K562 treated with DMSO at 1 percent for 12 hours (cell line): ENCODE data around the gene ZNF398. TPM values are rescaled to one million over a fixed set of nuclear protein-coding genes. Genes with fewer than 3 reads are reported as not detected.

Experiments
- total RNA-seq: library from RNA; unstranded; fragments of 300-600 nt; gene quantifications from 2 replicates; pipeline ENCODE4 v1.2.3, GENCODE V29; 2022; ENCODE audit not compliant: insufficient read depth

The ZNF398 gene, protein sequence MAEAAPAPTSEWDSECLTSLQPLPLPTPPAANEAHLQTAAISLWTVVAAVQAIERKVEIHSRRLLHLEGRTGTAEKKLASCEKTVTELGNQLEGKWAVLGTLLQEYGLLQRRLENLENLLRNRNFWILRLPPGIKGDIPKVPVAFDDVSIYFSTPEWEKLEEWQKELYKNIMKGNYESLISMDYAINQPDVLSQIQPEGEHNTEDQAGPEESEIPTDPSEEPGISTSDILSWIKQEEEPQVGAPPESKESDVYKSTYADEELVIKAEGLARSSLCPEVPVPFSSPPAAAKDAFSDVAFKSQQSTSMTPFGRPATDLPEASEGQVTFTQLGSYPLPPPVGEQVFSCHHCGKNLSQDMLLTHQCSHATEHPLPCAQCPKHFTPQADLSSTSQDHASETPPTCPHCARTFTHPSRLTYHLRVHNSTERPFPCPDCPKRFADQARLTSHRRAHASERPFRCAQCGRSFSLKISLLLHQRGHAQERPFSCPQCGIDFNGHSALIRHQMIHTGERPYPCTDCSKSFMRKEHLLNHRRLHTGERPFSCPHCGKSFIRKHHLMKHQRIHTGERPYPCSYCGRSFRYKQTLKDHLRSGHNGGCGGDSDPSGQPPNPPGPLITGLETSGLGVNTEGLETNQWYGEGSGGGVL
- total RNA-seq, result 5.7 and 17.5 TPM in 2 replicates

DNA sequence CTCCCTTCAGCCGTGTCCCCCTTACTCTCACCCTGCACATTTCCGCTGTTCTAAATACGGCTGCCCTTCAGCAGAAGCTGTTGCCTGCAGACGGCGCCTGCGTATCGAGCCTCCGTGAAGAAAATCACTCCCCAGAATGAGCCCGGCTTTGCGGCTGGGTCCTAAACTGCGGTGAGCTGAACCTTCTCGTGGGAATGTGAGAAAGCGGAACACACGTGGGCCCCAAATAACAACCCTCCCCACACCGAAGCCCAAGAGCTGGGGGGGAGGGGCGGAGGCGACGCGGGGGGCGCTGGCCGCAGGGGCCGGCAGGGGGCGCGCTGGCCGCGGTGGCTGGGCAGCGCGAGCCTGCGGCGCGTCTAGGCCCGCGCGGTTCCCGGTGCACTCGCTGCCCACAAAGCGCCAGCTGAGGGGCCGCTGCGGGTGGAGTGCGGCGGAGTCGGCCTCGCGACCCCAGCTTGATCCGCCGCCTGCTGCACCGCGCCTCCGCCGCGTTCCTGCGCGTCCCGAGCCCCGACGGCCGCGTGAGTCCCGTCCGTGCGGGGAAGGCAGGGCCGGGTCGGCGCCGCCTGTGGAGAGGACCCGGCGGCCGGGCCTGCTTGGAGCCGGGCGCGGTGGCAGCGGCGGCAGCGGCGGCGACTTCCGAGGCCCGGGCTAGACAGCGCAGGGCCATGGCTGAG is at the start of gene ZNF398:
TSS of gene ZNF398 (plus strand) at position 382 of the 680 bp plus-strand sequence. CDS start at position 672, 290 bp downstream.

DNA sequence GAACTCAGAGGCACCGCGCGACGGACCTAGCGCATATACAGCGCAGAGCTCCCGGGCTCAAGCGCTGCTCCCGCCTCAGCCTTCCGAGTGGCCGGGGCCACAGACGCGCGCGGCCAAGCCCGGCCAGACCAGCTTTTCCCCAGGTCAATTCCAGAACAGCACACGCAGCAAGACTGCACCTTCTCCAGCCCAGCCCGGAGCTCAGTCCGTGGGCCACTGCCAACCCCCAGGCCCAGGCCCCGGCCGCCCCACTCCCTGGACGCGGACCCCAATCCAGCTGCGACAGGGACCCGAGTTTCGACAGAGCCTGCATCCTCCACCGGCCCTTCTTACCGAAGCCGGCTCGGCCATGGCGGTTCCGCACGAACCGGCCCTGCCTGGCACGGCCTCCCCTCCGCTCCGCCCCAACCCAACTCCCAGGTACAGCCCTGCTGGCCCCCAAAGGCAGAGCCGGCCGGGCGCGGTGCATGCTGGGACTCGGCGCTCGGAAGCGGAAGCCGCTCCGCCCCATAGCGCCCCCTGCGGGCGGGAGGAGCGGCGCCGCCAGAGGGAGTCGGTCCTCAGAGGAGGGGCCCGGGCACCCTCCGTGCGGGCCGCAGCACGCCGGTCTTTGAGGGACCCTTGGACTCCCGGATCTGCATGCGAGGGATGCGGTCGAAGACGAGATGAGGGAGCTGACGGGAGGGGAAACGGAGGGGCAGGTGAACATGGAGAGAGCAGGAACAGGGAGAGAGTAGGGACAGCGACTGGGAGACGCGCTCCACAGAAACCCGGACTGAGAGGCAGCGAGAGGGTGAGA is 21.2 kb upstream of the ZNF398 start, which contains the start of gene ZNF425:
TSS of gene ZNF425 (minus strand) at position 462 of the 799 bp plus-strand sequence. CDS start at position 351, 111 bp downstream.

DNA sequence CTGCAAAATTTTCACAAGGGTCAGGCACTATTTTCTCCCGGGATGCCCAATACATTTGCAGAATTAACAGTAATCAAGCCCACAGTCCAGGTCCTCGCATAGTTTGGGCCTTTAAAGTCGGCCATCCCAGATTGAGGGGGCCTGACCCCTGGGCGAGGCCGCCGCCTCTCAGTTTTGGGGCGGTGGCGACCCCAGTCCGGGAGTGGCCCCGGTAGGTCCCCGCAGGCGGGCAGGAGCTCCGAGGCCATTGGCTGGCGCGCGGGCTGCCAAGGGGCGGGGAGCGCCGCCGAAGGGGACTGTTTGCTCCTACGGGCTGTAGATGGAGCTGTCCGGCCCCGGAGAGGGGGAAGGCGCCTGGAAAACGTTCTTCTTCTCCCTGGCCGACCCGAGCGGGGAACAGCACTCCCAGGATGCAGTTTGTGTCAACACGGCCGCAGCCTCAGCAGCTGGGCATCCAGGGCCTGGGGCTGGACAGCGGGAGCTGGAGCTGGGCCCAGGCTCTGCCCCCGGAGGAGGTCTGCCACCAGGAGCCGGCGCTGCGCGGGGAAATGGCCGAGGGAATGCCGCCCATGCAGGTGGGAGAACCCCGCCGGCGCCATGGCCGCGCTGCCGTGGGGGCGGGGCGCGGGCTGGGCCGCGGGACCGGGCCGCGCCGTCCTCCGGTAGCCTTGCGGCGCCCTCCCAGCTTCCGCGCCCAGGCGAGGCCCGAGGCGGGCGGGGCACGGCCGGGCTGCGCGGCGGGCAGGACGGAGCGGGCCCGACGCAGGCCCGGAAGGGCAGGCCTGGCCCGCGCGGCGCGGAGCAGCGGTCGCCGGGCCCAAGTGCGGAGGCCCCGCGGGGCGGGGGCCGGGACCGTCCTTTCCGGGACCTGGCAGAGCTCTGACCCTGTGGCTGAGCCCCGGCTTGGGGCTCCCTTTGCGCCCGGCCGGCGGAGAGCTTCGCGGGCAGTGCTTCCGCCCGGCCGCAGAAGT is 48.2 kb downstream of the ZNF398 start, which contains the start of gene ZNF282:
TSS of gene ZNF282 (plus strand) at position 367 of the 971 bp plus-strand sequence. CDS start at position 411, 44 bp downstream.

Other genes starting within 250 kb of the ZNF398 start
- 119 and 194 TPM in 2 replicates for gene PDIA4, start 118.9 kb upstream of the ZNF398 start, total RNA-seq
- gene ZNF786, start 56.7 kb upstream of the ZNF398 start, total RNA-seq, result 2.5 and 7.0 TPM in 2 replicates
- gene ZNF425, start 21.1 kb upstream of the ZNF398 start, total RNA-seq, result 1.5 and 1.6 TPM in 2 replicates
- gene ZNF282, start 48.1 kb downstream of the ZNF398 start, total RNA-seq, result 32.9 and 48.0 TPM in 2 replicates
- gene ZNF212, start 92.2 kb downstream of the ZNF398 start, total RNA-seq, result 10.6 and 20.3 TPM in 2 replicates
- gene ZNF783, start 114.7 kb downstream of the ZNF398 start, total RNA-seq, result 2.1 and 2.7 TPM in 2 replicates